Jurkat, Clone E6-1 (cell line): ENCODE measurements around the gene DUS1L.

Experiments used
- DNase-seq: peaks from one replicate; pipeline ENCODE4 v3.0.0-alpha.2; 2011; ENCODE audit warnings: low read depth, low spot score
- H3K4me3 ChIP-seq: 2 replicates; pipeline ENCODE4 v1.5.1; 2011; ENCODE audit warnings: mild to moderate bottlenecking, low read length, control low read depth, moderate library complexity

DUS1L gene

DNA sequence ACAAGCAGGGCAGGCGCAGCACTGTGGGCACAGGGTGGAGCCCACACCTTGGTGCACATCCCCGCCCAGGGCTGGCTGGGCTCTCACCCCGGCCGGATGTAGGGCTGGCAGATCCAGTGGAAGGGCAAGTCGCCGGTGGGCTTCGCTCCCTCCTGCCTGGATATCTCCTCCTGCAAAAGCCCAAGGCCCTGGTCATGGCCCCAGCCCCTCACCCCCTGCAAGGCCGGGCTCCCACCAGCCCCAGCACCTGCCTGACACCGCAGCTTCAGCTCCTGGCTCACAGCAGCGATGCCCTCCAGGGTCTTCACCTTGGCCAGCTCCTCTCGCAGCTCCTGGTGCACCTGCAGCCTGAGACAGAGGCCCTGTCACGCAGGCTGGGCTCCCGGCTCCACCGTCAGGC is 5.0 kb downstream of the DUS1L start:
- DNase-seq = no peak
- H3K4me3 ChIP-seq = no peak overlapping the region

- DNase-seq = no peak
- H3K4me3 ChIP-seq = no peak overlapping the region
Observed at GRCh38 chr17:82060001-82060380, 5.6 kb downstream of the DUS1L start.

GRCh38 chr17:82059272-82060000 is 6.2 kb downstream of the DUS1L start:
- H3K4me3 ChIP-seq = no peak overlapping the region
- DNase-seq = no peak

DNA sequence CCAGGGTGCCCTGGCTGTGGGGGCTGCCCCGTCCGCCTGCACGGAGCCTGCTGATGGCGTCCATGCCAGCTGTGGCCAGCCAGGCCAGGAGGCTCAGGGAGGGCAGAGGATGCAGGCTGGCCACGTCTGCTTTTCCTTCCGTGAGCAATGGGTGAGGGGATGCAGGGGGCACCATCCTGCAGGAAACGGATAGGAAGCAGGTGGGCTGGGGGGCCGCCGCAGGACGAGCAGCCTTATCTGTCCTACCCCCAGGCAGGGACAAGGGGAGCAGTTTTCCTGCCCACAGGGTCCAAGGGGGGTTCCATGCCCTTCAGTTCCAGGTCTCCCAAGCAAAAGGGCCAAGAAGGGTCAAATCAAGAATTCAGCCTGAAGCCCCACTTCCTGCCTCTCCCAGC is 6.8 kb downstream of the DUS1L start:
- H3K4me3 ChIP-seq = no peak overlapping the region
- DNase-seq = no peak

GRCh38 chr17:82058230-82058854 is 7.3 kb downstream of the DUS1L start:
- H3K4me3 ChIP-seq = no peak overlapping the region
- DNase-seq = no peak

DNA sequence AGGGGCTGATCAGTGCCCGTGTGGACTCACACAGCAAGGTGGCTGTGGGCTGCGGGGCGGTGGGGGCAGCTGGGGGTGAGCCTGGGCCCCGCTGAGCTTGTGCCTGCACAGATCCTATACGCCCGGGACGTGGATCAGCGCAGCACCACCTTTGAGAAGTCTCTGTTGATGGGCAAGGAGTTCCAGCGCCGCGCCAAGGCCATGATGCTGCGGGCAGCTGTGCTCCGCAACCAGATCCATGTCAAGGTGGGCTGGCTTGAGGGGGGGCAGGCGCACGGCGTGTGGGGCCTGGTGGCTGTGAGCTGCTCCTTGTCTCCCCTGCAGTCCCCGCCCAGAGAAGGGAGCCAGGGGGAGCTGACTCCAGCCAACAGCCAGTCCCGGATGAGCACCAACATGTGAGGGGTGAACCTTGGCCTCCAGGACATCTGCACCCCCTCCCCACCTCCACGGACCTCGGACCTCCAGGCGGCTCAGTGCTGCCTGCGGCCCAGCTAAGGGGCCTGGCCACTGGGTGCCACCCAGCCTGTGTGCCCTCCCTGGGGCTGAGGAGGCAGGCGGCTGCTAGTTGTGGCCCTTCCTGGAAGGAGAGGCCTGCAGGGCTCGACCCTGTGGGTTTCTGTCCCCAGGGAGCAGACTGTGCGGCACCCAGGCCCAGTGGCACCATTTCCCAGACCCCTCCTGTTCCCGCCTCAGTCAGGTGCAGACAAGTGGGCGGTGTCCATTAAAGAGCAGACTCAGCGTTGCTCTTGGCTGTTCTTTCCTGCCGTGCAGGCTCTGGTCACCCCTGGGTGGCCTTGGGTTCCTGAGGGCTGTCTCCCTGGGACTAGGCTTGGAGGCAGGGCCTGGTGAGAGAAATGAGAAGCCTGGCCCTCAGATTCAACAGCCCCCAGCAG is 8.6 kb downstream of the DUS1L start:
- DNase-seq = no peak
- H3K4me3 ChIP-seq = no peak overlapping the region

- H3K4me3 ChIP-seq = no peak overlapping the region
- DNase-seq = no peak
Observed at GRCh38 chr17:82055965-82056728, 9.5 kb downstream of the DUS1L start.

GRCh38 chr17:82055023-82055964 is 10.3 kb downstream of the DUS1L start:
- DNase-seq = no peak
- H3K4me3 ChIP-seq = no peak overlapping the region

DNA sequence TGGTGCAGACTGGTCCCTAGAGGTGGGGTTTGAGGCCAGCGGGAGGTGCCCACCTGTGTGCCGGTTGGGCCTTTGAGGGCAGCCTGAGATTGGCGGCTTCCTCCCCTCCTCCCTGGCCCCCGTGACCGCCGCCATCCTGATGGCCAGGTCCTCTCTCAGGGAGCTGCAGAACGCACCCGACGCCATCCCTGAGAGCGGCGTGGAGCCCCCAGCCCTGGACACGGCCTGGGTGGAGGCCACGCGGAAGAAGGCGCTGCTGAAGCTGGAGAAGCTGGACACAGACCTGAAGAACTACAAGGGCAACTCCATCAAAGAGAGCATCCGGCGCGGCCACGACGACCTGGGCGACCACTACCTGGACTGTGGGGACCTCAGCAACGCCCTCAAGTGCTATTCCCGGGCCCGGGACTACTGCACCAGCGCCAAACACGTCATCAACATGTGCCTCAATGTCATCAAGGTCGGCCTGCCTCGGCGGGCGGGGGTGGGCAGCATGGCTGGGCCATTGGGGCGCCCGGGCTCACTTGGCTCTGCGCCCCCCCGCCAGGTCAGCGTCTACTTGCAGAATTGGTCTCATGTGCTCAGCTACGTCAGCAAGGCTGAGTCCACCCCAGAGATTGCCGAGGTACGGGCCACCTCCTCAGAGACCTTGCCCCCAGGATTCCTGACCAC is 11.1 kb downstream of the DUS1L start:
- DNase-seq = no peak
- H3K4me3 ChIP-seq = no peak overlapping the region

- H3K4me3 ChIP-seq = no peak overlapping the region
- DNase-seq = no peak
Observed at GRCh38 chr17:82053556-82054263, 11.9 kb downstream of the DUS1L start.

DNA sequence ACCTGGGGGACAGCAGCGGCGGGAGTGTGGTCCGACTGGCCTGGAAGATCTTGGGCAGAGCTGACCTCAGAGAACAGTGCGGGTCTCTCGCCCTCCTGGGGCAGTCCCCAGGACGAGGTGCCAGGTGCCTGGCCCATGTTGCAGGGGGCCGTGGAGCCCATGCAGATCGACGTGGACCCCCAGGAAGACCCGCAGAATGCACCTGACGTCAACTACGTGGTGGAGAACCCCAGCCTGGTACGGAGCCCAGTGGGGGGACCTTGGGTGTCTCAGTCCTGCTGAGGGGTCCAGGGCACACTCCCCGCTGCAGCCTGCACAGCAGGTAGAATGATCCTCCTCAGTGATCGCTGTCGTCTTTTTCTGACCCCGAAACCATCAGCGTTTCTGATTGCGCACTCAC is 12.5 kb downstream of the DUS1L start:
- DNase-seq = no peak
- peak overlapping the region; percentile 81 for H3K4me3 ChIP-seq

DNA sequence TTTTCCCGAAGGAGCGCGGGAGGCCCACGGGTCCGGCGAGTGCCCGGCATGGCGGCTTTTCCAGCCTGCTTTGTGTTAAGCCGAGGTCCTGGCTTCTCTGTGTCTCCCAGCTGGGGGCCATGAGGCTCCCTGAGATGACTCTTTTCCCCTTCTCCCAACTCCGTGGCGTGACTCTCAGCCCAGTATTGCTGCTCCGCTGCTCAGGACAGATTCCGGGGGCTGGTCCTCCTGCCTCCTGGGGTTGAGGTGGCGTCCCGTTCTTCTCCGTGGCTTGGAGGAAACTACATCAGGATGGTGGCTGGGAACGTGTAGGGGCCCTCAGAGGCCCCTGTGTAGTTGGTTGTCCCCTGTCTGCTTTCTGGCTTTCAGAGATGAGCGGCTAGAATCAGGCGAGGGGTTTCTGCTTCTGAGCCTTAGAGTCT is 13.0 kb downstream of the DUS1L start:
- peak overlapping the region; percentile 81 for H3K4me3 ChIP-seq

DNA sequence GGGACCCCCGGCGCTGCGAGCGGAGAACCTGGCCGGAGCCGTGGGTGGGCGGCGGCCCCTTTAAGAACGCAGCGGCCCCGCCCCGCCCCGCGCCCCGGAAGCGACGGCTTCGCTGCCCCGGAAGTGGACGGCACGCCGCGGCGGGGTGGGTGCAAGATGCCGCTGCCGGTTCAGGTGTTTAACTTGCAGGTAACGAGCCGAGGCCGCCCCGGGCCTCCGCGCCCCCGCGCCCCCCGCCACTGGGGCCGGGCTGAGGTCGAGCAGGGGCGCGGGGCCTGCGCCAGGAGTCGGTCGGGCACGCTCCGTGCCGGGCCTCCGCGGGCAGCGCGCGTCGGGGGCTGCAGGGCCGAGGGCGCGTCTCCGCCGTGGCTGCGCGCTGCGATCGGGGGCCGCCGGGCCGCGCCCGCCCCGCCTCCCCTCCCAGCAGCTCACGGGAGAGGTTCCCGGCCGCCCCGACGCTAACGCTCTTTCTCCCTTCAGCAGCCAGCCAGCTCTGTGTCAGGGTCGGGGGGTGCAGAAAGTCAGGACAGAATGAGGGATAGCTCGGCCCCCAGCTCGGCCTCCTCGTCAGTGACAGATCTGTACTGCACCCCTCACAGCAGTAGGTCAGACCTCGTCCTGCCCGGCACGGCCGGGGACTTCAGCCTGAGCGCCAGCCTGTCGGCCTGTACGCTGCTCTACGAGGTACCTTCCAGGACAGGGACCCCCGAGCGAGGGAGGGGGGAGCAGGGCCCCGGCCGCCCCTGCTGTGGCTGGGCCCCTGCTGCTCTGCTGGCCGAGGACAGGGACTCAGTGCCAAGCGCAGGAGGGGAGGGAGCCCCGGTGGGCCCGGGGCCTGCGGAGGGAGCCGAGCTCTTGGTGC is 13.6 kb downstream of the DUS1L start, which contains the start of the genes GPS1 and RFNG:
TSS of gene GPS1 (plus strand) at position 123 of the 862 bp plus-strand sequence. CDS start at position 157, 34 bp downstream.
TSS of gene RFNG (minus strand) at position 36 of the 862 bp plus-strand sequence. CDS start 45 bp downstream, outside the sequence.
- H3K4me3 ChIP-seq = peak within 1 kb of the TSS; percentile 81
- peak; percentile 38 for DNase-seq

More for the DNA sequence above, 13.0 kb downstream of the DUS1L start:
- no peak for DNase-seq

DNA sequence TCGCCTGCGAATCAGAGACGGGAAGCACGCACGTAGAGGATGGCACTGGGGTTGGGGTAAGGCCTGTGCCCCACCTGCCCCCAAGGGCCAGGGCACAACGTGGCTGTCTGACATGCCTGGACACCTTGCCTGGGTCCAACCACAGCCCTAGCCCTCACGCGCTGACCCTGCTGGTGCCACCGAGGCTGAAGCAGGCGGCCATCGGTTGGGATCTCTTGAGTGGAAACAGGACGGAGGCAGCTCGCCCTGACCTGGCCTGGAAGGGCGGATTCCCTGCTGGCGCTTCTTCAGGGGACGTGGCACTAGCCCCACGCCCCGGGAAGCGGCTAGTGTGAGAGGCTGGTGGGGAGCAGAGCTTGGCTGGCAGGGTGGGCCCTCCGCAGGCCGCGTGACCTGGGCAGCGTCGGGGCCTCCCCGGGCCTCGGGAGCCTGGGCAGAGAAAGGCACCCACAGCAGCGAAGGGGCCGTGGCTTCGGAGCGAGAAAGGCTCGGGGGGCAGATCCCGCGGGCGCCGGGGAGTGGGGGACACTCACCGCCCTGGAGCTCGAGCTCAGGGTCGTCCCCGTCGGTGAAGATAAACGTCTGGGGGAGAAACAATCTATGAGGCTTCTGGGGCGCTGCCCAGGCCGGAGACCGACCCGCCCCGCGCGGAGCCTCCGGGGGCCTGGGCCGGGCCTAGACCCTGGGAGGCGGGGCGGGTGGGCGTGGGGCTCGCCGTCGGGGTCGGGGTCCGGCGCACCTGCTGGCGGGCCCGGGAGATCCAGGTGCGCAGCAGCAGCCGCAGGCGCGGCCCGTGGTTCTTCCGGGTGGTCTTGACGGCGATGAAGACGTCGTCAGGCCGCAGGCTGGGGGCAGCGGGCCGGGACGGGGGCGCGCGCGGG is 14.6 kb downstream of the DUS1L start:
- DNase-seq = no peak
- peak overlapping the region; percentile 55 for H3K4me3 ChIP-seq

- no peak for DNase-seq
- peak overlapping the region; percentile 55 for H3K4me3 ChIP-seq
Observed at GRCh38 chr17:82050152-82050760, 15.3 kb downstream of the DUS1L start.
